SH-SY5Y (cell line): ENCODE data around the gene AGTRAP.

ENCODE experiments used
- GATA2 ChIP-seq: IDR thresholded peaks from 2 replicates; pipeline ENCODE4 v1.6.1; 2011; ENCODE audit warnings: mild to moderate bottlenecking, low read depth, low read length
- GATA3 ChIP-seq: IDR thresholded peaks from 2 replicates; pipeline ENCODE4 v1.6.1; 2011; ENCODE audit warnings: low read depth, mild to moderate bottlenecking, low read length, moderate library complexity

DNA sequence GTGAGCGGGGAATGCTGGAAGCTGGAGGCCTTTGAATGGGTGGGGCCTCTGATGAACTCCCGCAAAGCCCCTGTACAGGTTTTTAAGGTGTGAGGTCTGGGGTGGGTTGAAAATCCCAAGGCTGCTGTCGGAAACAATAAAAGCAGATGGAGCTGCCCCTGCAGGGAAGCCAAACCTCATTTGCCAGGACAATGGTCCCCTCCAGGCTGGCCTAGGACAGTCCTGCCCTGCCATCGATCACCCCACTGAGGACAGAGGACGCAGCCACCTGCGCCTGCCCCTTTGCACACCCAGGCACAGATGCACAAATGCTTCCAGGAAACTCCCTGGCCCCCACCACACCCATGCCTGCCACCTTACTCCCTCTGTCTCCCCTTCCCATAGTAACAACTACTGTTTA is 40.1 kb upstream of the AGTRAP start:
- TF ChIP-seq GATA3: no peak
- TF ChIP-seq GATA2: no peak
